Measurements from ENCODE around the gene ARHGAP31.

ARHGAP31 gene

DNA sequence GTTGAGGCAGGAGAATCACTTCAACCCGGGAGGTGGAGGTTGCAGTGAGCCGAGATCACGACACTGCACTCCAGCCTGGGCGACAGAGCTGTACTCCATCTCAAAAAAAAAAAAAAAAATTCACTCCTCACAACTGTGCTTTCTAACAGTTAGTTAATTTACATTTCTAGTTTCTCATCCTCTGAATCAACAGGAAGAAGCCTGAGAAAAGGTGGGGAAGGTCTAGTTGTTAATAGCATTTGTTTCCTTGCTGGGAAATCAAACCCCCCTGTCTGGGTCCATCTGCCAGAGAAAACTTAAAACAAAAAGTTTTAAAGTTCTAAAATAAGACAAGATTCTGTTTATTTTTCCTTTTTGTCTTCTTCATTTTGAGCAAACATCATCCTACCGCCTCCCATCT, 106.9 kb downstream of the ARHGAP31 start:
- Histone ChIP-seq H3K27ac (replicated peaks) (no peak overlapping the region), H3K4me3 (replicated peaks; ENCODE audit: insufficient read depth, low read length) (no peak overlapping the region), H3K27me3 (ENCODE audit: insufficient read depth, poor library complexity, severe bottlenecking) (no peaks in the 10 kb centered on the region)
- TF ChIP-seq POLR2AphosphoS5 (IDR thresholded peaks at IDR 0.05; ENCODE audit: low read depth) = no peak
- TF ChIP-seq SPI1 (IDR thresholded peaks at IDR 0.05; ENCODE audit: borderline replicate concordance, low read depth) = no peak
- TF ChIP-seq, protein P1, sequence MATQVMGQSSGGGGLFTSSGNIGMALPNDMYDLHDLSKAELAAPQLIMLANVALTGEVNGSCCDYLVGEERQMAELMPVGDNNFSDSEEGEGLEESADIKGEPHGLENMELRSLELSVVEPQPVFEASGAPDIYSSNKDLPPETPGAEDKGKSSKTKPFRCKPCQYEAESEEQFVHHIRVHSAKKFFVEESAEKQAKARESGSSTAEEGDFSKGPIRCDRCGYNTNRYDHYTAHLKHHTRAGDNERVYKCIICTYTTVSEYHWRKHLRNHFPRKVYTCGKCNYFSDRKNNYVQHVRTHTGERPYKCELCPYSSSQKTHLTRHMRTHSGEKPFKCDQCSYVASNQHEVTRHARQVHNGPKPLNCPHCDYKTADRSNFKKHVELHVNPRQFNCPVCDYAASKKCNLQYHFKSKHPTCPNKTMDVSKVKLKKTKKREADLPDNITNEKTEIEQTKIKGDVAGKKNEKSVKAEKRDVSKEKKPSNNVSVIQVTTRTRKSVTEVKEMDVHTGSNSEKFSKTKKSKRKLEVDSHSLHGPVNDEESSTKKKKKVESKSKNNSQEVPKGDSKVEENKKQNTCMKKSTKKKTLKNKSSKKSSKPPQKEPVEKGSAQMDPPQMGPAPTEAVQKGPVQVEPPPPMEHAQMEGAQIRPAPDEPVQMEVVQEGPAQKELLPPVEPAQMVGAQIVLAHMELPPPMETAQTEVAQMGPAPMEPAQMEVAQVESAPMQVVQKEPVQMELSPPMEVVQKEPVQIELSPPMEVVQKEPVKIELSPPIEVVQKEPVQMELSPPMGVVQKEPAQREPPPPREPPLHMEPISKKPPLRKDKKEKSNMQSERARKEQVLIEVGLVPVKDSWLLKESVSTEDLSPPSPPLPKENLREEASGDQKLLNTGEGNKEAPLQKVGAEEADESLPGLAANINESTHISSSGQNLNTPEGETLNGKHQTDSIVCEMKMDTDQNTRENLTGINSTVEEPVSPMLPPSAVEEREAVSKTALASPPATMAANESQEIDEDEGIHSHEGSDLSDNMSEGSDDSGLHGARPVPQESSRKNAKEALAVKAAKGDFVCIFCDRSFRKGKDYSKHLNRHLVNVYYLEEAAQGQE (IDR thresholded peaks at IDR 0.05; ENCODE audit: insufficient replicate concordance, low read depth) = no peak
- TF ChIP-seq, protein P2, sequence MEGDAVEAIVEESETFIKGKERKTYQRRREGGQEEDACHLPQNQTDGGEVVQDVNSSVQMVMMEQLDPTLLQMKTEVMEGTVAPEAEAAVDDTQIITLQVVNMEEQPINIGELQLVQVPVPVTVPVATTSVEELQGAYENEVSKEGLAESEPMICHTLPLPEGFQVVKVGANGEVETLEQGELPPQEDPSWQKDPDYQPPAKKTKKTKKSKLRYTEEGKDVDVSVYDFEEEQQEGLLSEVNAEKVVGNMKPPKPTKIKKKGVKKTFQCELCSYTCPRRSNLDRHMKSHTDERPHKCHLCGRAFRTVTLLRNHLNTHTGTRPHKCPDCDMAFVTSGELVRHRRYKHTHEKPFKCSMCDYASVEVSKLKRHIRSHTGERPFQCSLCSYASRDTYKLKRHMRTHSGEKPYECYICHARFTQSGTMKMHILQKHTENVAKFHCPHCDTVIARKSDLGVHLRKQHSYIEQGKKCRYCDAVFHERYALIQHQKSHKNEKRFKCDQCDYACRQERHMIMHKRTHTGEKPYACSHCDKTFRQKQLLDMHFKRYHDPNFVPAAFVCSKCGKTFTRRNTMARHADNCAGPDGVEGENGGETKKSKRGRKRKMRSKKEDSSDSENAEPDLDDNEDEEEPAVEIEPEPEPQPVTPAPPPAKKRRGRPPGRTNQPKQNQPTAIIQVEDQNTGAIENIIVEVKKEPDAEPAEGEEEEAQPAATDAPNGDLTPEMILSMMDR (IDR thresholded peaks at IDR 0.05; ENCODE audit: insufficient read depth, low read length) = no peak
- DNase-seq (ENCODE audit: low read depth in 1 of 2, low spot score in 1 of 2) = no peak

DNA sequence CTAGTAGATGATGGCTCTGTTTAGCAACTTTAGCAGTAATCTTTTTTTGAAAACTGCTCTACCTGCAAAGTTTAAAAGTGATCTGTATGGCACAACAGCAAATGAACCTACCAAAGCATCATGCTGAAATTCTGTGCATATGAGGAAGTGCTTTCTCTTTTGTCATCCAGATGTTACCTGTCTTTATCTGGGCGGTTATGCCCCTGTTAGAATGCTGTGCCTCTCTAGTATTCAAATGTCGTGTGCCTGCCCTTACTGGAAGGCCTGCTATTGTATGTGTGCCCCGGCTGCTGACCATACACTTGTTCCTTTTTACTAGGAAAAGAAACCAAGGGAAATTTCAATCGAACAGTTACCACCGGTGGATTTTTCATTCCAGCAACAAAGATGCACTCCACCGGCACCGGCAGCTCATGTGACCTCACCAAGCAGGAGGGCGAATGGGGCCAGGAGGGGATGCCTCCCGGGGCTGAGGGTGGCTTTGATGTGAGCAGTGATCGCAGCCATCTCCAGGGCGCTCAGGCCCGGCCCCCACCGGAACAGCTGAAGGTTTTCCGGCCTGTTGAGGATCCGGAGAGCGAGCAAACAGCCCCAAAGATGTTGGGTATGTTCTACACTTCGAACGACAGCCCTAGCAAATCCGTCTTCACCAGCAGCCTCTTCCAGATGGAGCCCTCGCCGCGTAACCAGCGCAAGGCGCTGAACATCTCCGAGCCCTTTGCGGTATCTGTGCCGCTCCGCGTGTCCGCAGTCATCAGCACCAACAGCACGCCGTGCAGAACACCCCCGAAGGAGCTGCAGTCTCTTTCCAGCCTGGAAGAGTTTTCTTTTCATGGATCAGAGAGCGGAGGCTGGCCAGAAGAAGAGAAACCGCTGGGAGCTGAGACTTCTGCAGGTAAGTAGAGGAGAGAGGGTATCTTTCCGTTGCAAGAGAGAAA, 107.6 kb downstream of the ARHGAP31 start:
- no peak for DNase-seq (ENCODE audit: low read depth in 1 of 2, low spot score in 1 of 2)
- Histone ChIP-seq H3K27ac (replicated peaks) (no peak overlapping the region), H3K4me3 (replicated peaks; ENCODE audit: insufficient read depth, low read length) (no peak overlapping the region), H3K27me3 (ENCODE audit: insufficient read depth, poor library complexity, severe bottlenecking) (no peaks in the 10 kb centered on the region)
- TF ChIP-seq, protein P1 (IDR thresholded peaks at IDR 0.05; ENCODE audit: insufficient replicate concordance, low read depth) = no peak
- peak; percentile 18; the same call in 1 of the 2 replicates for TF ChIP-seq SPI1 (IDR thresholded peaks at IDR 0.05; ENCODE audit: borderline replicate concordance, low read depth)

DNA sequence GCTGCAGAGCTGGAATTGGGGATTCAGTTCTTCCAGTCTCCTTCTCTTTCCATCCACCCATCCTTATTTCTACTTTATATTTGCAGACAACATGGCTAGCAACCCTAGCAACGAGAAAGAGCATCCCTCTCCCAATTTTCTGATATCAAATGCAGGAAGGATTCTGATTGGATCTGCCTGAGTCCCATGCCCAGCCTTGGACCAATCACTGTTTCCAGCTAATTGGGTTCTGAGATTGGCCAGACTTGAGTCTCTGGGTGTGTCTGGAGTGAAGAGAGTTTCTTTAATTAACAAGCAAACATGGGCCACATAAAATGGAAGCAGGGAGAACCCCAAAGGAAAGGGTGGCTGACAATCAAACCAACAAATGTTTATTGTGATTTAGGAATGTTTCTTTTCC, 108.6 kb downstream of the ARHGAP31 start:
- H3K27me3 ChIP-seq (ENCODE audit: insufficient read depth, poor library complexity, severe bottlenecking) = no peaks in the 10 kb centered on the region
- DNase-seq (ENCODE audit: low read depth in 1 of 2, low spot score in 1 of 2) = no peak
- no peak overlapping the region for H3K4me3 ChIP-seq (replicated peaks; ENCODE audit: insufficient read depth, low read length)
- H3K27ac ChIP-seq (replicated peaks) = no peak overlapping the region
- TF ChIP-seq, protein P2 (IDR thresholded peaks at IDR 0.05; ENCODE audit: insufficient read depth, low read length) = no peak
- no peak for TF ChIP-seq SPI1 (IDR thresholded peaks at IDR 0.05; ENCODE audit: borderline replicate concordance, low read depth)
- TF ChIP-seq GABPA (IDR thresholded peaks at IDR 0.05; ENCODE audit: low read depth) = no peak
- TF ChIP-seq POLR2AphosphoS5 (IDR thresholded peaks at IDR 0.05; ENCODE audit: low read depth) = no peak
- TF ChIP-seq, protein P1 (IDR thresholded peaks at IDR 0.05; ENCODE audit: insufficient replicate concordance, low read depth) = no peak
